GM12864 (cell line): Measurements from ENCODE around the gene GORASP1.
"Not testable (repeated sequence)": the region's sequence is repeated elsewhere in the genome, so short reads cannot be mapped to it uniquely, and the experiment has no call there.

Experiments used
- DNase-seq: peaks from one replicate; pipeline ENCODE4 v3.0.0-alpha.2; 2011; ENCODE audit warnings: low read depth
- H3K4me3 ChIP-seq: 2 replicates; pipeline ENCODE4 v1.5.1; 2011; ENCODE audit warnings: mild to moderate bottlenecking, low read depth, low read length, control low read depth
- TF ChIP-seq, protein P1 (sequence below): IDR thresholded peaks from 2 replicates; pipeline ENCODE4 v1.5.1; 2011; ENCODE audit warnings: low read depth, mild to moderate bottlenecking, moderate library complexity, low read length, control low read depth, inconsistent platforms; ENCODE audit errors: missing control alignments

GORASP1 gene

DNA sequence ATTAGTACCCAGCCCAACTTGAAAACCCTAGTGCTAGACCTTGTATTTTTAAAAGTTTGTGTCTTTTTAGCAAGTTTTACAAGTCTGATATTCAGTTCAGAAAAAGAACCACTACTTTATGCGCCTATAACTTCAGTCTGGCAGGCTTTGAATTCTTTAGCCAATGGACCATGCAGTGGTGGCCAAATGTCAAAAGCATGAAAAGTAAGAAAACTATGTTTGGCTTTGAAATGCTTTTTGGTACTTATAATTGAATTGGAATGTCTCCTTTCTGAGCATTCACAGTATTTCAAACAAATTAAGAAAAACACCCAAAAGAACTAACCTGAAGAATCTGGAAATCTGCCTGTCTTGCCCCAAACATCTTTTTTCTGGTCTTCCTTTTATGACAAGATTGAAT is 42.8 kb downstream of the GORASP1 start:
- TF ChIP-seq, protein P1, sequence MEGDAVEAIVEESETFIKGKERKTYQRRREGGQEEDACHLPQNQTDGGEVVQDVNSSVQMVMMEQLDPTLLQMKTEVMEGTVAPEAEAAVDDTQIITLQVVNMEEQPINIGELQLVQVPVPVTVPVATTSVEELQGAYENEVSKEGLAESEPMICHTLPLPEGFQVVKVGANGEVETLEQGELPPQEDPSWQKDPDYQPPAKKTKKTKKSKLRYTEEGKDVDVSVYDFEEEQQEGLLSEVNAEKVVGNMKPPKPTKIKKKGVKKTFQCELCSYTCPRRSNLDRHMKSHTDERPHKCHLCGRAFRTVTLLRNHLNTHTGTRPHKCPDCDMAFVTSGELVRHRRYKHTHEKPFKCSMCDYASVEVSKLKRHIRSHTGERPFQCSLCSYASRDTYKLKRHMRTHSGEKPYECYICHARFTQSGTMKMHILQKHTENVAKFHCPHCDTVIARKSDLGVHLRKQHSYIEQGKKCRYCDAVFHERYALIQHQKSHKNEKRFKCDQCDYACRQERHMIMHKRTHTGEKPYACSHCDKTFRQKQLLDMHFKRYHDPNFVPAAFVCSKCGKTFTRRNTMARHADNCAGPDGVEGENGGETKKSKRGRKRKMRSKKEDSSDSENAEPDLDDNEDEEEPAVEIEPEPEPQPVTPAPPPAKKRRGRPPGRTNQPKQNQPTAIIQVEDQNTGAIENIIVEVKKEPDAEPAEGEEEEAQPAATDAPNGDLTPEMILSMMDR, result no peak
- no peak for DNase-seq
- H3K4me3 ChIP-seq, result no peak overlapping the region

DNA sequence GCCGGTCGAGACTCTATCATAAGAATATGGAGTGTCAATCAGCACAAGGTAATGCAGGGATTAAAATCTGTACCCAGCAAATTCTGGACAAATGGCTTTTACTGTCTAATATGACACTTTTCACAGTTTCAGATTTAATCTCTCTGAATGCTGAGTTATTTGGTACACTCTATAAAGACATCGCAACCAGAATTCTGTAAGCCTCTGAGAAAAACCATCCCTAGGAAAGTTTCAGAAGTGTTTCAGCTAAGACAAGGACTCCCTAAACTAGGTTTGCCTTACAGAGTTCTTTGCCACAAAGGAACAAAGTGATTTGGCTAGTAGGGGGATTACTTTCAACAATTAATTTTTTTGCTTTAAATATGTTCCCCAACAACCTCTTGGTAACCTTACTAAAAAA is 44.3 kb downstream of the GORASP1 start:
- TF ChIP-seq, protein P1, result no peak
- no peak for DNase-seq
- no peak overlapping the region for H3K4me3 ChIP-seq

DNA sequence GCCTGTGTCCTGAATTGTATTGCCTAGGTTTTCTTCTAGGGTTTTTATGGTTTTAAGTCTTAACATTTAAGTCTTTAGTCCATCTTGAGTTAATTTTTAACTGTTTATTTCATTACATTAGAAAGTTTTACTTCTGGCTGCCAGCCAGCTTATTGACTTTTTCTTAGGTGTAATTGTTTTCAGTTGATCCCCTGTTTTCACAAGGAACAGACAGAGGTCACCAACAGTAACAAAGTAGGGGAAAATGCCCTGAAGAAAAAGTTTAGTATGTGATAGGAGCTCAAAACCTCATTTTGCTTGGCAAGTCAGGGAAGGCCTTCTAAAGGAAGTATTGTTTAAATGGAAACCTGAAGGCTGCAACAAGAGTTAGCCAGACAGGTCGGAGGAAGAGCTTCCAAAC is 45.2 kb downstream of the GORASP1 start:
- DNase-seq, result no peak
- TF ChIP-seq, protein P1, result no peak
- no peak overlapping the region for H3K4me3 ChIP-seq

DNA sequence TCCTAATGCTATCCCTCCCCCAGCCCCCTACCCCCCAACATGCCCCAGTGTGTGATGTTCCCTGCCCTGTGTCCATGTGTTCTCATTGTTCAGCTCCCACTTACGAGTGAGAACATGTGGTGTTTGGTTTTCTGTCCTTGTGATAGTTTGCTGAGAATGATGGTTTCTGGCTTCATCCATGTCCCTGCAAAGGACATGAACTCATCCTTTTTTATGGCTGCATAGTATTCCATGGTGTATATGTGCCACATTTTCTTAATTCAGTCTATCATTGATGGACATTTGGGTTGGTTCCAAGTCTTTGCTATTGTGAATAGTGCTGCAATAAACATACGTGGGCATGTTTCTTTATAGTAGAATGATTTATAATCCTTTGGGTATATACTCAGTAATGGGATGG is 46.2 kb downstream of the GORASP1 start:
- DNase-seq, H3K4me3 ChIP-seq: not testable (repeated sequence)

DNA sequence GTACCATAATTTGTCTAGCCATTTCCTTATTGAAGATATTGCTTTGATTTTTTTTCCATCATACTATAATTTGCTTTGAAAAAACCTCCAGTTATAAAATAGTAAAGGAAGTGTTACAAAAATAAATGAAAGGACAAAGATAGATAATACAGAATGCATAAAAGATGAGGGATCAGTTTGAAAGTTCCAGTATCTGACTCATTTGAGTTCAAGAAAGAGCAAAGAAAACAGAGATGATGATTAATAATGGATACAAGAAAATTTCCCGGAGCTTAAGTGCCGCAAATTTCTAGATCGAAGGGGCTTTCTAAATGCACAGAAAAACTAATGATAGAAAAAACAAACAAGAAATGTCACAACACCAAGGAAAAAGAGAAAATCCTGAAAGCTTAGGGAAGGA is 51.3 kb downstream of the GORASP1 start:
- no peak for DNase-seq
- TF ChIP-seq, protein P1, result peak; percentile 2
- no peak overlapping the region; the same call in 1 of the 2 replicates for H3K4me3 ChIP-seq

DNA sequence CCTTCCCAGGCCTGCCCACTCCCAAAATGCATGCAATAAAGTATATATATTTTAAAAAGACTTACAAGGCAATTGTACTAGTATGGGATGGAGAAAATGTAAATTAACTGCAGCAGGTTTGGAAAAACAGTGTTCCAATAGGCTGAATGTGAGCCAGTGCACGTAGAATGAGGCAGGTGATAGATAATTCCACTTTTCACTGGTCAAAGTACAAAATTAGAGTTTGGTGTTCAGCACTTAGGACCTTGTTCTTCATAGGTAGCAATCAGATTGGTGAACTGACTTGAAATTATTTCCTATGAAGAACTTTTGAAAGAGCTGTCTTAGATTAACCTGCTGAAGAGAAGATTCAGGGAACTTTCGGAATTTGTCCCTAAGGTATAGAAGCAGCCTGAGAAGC is 53.7 kb downstream of the GORASP1 start:
- TF ChIP-seq, protein P1, result no peak
- no peak for DNase-seq
- no peak overlapping the region for H3K4me3 ChIP-seq

DNA sequence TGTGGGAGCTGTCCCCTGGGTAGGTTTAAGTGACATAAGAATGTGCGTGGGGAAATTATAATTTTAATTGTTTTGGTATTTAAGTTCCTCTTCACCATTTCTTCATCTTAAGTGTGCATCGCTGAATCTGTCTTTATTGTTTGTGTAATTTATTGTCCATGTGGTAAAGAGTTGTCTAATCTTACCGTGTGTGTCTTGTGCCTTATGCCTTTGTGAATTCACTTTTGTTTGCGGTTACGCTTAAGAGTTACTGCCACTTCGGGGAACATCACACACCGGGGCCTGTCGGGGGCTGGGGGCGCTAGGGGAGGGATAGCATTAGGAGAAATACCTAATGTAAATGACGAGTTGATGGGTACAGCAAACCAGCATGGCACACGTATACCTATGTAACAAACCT is 54.8 kb downstream of the GORASP1 start:
- TF ChIP-seq, protein P1, result no peak
- peak overlapping the region; percentile 87 for H3K4me3 ChIP-seq
- DNase-seq, result no peak
